HG02885 (cell line): Measurements from ENCODE around the gene NIPAL1.
A peak's percentile ranks its signal among the peaks of the same experiment; 100 is the strongest.

ENCODE experiments used
- ATAC-seq: cut with Tn5 transposase; IDR thresholded peaks from one replicate; pipeline ENCODE4 v1.9.1; 2021; ENCODE audit warnings: mild to moderate bottlenecking; ENCODE audit not compliant: unreplicated experiment, poor library complexity

NIPAL1 gene

DNA sequence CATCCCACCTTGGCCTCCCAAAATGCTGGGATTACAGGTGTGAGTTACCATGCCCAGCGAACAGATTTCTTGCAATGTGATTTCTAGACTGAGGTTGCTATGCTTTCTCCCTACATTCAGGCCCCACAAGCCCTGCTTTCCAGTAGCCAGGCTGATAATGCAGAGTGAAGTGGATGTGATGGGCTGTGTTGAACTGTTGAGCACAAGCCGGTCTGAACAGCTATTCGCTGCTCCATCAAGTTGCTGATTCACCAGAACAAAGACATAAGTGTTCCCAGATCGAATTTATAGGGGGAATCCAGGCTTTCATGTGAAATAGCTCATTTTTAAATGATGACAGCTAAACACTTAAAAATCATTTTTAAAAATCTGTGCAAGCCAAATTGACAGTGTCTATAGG lies 8.0 kb downstream of the NIPAL1 start:
- no peak for ATAC-seq

DNA sequence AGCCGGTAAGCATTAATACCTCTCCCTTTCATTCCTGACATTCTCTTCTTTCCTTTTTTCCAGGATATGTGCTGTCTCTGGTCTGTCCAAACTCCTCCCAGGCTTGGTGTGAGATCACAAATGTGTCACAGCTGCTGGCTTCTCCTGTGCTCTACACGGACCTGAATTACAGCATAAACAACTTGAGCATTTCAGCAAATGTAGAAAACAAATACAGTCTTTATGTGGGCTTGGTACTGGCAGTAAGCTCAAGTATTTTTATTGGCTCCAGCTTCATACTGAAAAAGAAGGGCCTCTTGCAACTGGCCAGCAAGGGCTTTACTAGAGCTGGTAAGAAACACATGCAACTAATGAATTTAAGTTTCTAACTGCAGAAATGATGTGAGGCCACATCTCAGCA lies 8.4 kb downstream of the NIPAL1 start:
- no peak for ATAC-seq

DNA sequence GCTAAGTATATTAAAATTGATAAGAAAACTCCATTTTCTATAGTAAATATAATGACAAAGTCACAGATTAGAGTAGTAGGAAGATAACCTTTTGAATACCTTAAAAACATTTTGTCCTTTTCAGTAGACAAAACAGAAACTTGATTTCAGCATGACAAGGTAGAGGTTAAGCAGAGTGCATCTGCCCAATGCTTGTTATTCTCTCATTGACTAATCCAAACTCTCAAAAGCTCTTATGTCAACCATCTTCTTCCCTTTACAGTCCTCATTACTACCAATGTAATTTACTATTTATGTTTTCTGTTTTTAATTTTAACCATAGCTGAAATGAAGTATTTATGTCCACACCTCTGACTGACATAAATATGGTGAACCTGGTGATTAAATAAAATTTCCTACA lies 11.1 kb downstream of the NIPAL1 start:
- peak; percentile 86 for ATAC-seq

DNA sequence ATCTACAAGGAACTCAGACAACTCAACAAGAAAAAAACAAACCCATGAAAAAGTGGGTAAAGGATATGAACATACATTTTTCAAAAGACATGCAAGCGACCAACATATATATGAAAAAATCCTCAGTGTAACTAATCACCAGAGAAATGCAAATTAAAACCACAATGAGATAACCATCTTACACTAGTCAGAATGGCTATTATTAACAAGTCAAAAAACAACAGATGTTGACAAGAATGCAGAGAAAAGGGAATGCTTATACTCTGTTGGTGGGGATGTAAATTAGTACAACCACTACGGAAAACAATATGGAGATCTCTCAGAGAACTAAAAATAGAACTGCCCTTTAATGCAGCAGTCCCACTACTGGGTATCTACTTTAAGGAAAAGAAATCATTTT lies 12.1 kb downstream of the NIPAL1 start:
- ATAC-seq = peak; percentile 77

DNA sequence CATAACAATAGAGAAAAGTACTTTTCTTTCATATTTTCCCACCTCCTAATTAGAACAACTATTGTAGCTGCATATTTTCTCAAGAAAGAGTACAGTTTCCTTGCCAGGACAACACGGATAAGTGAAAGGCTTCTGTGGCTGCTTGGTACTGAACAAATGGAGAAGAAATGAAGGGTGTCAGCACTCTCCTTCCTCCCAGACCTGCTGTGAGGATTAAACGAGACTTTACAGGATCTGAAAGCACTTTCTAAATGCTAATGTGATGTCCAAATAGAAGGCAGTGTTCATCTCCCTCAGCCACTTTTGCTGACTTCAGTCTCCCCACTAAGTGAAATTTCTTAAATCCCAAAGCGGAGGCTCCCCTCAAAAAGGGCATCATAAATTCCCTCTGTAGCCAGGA lies 13.9 kb downstream of the NIPAL1 start:
- ATAC-seq = no peak

DNA sequence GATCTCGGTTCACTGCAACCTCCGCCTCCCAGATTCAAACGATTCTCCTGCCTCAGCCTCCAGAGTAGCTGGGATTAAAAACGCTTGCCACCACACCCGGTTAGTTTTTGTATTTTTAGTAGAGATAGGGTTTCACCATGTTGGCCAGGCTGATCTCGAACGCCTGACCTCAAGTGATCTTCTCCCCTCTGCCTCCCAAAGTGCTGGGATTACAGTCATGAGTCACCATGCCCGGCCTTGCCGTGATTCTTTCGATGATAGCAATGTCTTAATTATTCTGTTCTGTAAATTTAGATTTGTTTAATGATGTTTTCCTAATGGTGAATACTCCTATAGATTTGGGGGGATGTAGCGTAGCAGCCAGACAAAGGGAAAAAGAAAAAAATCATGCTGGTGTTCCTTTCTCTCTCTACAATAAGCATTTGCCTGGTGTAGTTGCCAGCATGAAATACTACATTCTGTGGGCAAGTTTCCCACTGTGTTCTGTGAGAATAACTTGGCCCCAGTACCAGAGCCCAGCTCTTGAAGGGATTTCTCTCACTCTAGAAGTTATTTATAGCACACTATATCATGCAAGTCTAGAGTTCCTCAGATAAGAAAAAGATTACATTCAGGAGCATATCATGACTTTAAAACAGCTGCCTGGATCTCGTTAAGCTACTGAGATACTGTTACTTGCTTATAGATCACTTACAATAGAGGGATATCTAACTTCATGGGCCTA lies 15.4 kb downstream of the NIPAL1 start:
- no peak for ATAC-seq

DNA sequence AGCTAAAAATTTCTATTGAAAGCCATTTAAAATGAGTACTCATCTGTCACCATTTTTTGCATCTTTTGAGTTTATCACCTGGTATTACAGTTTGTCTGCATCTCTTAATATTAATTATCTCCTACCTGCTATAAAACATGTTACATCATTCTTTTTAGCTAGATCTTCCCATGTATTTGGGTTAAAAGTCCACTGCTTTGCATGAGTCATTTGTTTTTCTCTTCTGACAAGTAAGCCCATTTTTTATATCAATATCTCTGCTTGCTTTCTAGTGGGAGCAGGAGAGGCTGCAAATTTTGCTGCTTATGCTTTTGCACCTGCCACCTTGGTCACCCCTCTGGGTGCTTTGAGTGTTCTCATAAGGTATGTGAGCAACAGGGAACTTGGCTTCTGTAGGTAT lies 16.1 kb downstream of the NIPAL1 start:
- ATAC-seq = no peak

DNA sequence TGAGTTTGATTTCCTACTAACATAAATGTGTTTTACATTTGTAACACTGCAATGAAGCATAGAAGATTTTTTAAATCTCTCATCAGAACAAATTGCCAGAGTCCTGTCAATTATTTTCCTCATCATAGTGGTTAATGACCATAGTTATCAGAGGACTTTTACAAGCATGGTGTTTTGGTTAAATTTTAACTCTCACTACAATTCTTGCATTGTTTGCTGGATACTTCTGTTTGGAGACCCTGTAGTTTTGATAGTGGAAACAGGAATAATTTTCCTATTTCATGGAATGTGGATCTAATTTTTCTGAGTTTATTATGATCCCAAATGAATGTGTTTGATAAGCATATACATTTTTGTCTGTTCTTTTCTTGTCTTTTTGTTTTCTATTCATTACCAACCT lies 16.8 kb downstream of the NIPAL1 start:
- ATAC-seq = no peak

DNA sequence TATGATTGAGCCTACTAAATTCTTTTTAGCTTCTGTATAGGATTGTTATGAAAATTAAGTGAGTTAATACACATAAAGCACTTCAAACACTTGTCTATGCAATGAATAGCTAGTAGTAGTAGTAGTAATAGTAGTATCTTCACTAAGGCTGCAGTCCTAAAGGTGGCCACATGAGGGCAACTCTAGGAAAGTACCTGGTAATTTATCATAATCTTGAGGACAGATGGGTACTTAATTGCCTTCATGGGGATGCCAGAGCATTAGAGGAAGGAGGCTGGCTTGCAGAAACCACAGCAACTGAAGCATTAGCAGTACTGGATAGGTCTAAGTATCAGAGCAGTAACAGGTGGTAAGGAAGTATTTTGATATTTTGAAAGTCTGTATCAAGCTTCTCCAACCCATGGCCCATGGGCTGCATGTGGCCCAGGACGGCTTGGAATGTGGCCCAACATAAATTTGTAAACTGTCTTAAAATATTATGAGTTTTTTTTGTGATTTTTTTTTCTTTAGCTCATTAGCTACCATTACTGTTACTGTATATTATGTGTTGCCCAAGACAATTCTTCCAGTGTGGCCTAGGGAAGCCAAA lies 17.3 kb downstream of the NIPAL1 start:
- ATAC-seq = peak; percentile 27

DNA sequence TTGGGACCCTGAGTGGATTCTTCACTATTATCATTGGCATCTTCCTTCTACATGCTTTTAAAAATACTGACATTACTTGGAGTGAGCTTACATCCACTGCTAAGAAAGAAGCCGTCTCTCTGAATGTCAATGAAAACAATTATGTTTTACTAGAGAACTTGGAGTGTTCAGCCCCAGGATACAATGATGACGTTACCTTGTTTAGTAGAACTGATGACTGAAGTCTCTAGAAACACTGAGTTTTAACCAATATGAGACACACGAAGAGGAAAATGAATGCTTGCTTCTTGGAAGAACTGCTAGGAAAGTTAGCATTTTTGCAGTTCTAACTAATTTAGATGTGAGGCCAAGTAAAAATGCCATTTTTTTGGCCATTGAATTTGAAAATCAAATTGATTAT lies 19.4 kb downstream of the NIPAL1 start:
- no peak for ATAC-seq

DNA sequence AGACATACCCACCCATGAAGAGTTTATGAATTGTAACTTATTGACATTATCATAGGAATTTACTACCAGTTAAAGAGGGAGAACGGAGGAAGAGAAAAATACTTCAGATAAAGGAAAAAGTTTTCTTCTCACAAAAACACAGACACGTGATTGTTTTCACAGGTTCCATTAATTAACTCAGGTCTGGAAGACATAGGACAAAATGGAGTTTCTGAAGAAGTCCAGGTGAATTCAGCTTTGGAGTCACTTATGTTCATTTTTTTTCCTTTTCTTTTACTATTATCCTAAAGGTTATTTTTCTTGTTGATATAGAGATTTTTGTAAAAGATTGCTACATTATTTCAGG lies 20.5 kb downstream of the NIPAL1 start:
- ATAC-seq = no peak

DNA sequence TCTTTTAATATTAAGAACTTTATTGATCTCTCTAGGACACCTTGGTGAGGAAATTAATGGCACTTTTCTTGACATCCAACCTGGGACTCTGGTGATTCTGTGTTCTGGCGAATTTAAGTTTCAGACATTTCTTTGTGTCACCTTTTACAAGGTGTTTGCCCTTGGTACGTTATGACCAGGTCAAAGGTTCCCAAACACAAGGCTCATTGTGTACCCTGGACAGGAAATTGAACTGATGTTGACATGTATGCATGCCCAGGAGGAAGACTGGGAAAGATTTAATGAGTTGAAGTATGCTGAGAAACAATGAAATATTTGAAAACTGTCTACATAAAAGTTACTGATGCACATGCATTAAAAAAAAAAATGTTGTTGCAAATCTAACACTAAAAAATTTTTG lies 22.1 kb downstream of the NIPAL1 start:
- no peak for ATAC-seq

DNA sequence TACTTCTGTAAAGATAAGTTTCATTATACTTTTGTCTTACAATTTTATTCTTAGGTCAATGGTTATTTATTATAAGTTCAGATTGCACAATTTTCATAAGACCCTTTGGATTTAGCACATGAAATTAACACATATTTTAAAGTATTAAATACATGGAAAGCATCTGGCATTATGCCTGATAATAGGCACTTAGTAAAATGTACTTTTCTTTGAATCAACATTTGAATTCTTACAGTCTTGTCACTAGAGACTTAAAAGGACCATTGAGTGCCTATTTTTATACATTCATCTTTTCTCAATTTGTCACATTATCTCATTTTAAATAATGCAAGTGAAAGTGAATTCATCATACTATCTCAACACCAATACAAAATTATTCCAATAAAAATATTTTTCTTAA lies 23.0 kb downstream of the NIPAL1 start:
- no peak for ATAC-seq

DNA sequence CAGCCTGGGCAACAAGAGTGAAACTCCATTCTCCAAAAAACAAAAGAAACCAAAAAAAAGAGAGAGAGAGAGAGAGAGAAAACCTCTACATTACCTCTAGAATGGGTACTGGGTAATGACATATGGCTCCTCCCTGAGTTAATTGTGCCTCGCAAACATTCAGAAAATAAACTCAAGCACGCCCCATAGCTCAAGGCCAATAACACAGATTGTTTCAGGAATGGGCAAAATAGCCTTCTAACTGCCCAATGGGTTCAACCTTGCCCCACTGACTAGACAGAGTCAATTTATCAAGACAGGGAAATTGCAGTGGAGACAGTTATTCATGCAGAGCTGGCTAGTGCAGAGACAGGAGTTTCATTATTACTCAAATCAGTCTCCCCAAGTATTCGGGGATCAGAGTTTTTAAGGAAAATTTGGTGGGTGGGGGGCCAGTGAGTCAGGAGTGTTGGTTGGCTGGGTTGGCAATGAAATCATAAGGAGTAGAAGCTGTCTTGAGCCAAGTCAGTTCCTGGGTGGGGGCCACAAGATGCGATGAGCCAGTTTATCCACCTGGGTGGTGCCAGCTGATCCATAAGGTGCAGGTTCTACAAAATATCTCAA lies 25.1 kb downstream of the NIPAL1 start:
- peak; percentile 30 for ATAC-seq

DNA sequence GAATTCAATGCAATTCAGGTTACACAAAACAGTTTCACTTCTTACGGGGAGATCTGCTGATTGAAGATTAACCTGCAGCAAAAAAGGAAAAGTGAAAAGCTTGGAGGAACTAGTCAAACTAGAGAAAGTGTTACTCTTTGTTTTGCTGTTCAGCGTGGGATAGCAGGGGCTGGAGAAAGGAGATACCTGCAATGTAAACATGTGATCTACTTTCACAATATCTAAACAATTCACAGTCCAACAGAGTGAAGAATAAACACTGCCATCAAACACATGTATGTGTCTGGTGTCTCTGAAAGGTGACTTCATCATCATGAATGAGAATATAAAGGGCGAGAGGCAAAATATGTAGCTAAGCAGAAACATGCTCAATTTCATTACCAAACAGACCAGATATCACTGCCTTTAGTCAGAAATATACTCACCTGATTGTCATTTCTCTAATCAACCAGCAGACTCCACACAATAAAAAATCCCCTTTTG lies 26.4 kb downstream of the NIPAL1 start:
- no peak for ATAC-seq

DNA sequence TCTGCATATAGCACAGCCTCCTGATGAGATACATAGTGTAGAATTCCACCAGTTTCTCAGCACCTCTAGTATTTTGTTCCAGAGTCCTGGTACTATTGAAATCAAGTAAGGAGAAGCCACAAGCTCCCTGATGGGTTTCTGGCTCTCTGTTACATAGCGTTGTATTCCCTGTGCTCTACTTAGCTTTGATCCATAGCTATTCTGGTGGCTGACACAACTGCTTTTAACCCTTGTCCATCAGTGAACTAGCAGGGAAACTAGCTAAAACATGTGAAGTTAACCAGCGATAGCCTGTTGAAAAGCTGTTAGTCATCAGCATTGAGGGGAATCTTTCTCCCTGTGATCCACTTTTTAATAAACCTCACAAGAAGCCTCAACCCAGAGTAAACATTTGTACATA lies 26.9 kb downstream of the NIPAL1 start:
- ATAC-seq = no peak

DNA sequence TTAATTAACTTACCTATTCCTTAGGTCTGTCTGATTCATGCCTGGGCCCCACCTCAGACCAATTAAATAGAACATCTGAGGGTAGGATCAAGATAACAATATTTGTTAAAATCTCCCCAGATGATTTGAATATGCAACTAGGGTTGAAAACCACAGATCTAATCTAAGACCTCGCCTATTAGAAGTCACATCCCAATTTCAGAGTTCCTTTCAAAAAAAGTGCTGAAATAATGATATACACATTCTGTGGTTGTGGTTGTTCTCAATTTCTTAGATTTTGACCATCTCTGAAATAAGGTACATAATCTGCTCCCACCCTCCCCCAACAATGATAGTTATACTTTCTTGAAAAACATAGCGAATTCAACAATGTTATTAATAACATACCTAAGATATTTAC lies 27.7 kb downstream of the NIPAL1 start:
- no peak for ATAC-seq

DNA sequence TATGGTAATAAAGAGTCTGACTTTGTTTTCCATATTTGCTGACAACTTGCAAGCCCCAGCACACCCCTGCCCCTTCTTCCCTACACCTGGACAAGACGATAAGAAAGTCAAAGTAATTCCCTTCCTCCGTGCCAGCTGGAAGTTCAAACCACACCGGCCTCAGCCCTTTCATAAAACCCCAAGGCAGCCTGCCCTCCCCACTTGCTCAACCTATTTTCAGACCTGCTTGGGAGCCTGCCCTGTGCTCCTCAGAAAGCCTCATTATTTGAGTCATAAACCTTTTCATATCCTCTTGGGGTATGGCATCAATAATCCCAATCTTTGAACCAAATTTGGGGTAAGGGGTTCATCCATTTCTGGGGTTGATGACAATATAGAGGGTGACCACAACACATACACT lies 29.5 kb downstream of the NIPAL1 start:
- ATAC-seq = no peak

DNA sequence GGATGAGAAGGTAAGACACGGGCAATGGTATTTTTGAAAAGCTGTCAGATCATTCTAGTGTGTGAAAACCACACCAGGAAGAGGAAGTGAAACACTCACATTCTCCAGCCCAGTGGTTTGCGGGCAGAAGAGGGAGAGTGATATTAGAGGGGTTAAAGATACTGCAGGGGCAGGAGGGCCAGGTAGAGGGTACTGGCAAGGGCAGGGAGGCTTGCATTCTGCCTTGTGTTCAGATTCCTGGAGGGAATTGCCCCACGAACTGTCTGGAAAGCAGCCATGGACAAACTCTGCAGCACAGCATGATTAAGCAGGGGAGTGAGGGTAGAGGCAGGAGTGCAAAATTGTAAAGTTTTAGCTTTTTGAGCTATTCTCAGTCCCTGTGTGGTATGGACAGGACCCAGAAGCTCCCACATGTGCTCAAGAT lies 30.9 kb downstream of the NIPAL1 start:
- peak; percentile 93 for ATAC-seq

DNA sequence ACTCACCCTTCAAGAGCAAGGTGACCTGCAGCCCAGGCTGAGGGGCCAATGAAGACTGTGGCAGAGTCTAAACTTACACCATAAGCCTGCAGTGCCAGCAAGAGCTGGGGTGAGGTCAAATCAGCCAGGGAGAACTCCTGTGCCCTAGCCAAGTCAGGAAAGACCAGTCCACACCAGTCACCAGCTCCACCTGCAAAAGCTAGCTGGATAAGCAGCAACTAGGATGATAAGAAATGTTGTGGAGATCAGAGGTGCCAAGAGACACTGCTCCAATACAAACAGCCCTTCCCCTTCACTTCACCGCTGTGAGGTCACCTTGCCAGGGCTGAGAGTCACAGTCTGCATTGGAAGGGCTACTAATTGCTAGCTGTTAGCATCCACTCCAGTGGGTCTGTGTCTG lies 31.3 kb downstream of the NIPAL1 start:
- ATAC-seq = peak; percentile 26

DNA sequence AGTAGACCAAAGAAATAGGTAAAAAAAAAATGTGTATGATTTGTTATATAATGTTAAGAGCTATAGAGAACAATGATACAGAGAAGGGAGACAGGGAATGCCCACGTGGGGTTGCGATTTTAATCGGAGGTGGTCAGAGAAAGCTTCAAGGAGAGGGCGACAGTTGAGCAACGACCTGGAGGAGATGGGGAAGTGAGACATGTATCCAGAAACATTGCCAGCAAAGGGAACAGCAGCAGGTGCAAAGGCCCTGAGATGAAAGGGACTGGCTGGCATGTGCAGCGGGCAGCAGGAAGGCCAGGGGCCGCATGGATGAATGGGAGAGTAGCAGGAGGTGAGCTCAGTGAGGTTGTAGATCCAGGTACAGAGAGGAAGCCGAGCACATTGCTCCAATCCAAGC lies 32.9 kb downstream of the NIPAL1 start:
- ATAC-seq = no peak

DNA sequence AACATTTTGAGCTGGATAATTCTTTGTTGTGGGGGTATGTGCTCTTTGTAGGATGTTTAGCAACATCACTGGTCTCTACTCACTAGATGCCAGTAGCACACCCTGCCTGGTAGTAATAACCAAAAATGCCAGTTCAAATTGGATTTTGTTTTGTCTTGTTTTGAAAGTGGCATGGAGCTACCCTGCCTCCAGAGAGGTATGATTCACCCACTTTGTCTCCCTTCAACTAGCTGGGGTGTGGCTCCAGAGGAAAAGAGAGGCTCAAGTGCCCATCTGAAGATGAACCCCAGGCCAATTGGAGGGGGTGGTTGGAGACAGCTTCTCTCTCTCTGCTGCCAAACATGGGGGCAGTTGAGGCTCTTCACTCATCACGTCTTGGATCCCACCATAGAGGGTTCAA lies 34.5 kb downstream of the NIPAL1 start:
- no peak for ATAC-seq
